GM18907 (cell line): Measurements from ENCODE around the gene MON1A.
A peak's percentile ranks its signal among the peaks of the same experiment; 100 is the strongest.
"Not testable (repeated sequence)": the region's sequence is repeated elsewhere in the genome, so short reads cannot be mapped to it uniquely, and the experiment has no call there.

Experiments used
- ATAC-seq: cut with Tn5 transposase; IDR thresholded peaks from one replicate; pipeline ENCODE4 v1.9.1; 2021; ENCODE audit warnings: mild to moderate bottlenecking, moderate library complexity; ENCODE audit not compliant: unreplicated experiment

Gene MON1A

DNA sequence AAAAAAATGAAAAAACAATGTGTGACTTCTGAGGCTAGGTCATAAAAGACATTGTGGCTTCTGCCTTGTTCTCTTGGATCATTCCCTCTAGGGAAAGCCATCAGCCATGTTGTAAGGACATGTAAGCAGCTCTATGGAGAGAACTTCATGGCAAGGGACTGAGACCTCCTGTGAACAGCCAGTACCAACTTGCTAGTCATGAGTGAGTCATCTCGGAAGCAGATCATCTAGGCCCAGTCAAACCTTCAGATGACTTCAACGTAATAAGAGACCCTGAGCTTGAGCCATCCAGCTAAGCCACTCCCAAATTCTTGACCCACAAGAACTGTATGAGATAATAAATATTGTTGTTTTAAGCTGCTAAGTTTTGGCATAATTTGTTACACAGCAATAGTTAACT lies 4.9 kb downstream of the MON1A start:
- ATAC-seq = no peak

DNA sequence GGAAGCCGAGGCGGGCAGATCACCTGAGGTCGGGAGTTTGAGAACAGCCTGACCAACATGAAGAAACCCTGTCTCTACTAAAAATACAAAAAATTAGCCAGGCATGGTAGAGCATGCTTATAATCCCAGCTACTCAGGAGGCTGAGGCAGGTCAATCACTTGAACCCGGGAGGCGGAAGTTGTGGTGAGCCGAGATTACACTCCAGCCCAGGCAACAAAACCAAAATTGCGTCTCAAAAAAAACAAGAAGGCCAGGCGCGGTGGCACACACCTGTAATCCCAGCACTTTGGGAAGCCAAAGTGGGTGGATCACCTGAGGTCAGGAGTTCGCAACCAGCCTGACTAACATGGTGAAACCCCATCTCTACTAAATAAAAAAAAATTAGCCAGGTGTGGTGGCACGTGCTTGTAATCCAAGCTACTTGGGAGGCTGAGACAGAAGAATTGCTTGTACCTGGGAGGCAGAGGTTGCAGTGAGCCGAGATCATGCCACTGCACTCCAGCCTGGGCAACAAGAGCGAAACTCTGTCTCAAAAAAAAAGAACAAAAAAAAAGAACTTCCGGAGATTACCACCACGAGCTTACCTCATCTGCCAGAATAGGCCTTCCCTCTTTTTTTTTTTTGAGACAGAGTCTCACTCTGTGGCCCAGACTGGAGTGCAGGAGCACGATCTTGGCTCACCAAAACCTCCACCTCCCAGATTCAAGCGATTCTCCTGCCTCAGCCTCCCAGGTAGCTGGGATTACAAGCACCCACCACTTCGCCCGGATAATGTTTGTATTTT lies 11.6 kb downstream of the MON1A start:
- ATAC-seq = not testable (repeated sequence)

DNA sequence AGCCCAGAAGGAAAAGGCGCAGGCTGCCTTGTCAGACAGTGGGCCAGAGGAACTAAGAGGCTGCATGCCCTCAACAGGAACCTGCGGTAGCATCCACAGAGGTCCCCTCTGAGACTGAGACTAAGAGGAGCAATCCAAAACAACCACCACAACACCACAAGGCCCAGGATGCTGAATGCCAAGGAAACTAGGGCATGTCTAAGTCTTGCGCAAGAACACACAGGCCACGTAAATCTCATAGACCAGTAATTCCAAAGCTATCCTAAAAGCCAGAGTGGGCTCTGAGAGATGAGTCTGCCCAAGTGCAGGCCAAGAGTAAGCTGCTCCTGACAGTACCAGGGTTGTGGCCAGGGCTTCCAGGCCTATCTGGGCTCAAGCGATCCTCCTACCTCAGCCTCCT lies 12.9 kb downstream of the MON1A start:
- ATAC-seq = no peak

DNA sequence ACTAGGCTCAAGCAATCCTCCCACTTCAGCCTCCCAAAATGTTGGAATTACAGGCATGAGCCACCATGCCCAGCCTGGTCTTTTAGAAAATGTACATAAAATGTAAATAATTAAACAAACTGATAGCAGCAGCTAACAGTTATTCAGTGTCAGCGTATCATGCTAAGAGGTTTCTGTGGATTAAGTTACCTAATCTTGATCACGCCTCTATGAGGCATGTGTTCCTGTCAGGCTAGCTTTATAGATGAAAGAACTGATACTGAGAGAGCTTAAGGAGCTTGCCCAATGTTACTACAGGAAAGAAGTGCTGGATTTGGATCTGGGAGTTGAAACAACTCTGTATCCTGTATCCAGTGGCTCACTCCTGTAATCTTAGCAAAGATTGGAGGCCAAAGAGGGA lies 14.7 kb downstream of the MON1A start:
- ATAC-seq = no peak

DNA sequence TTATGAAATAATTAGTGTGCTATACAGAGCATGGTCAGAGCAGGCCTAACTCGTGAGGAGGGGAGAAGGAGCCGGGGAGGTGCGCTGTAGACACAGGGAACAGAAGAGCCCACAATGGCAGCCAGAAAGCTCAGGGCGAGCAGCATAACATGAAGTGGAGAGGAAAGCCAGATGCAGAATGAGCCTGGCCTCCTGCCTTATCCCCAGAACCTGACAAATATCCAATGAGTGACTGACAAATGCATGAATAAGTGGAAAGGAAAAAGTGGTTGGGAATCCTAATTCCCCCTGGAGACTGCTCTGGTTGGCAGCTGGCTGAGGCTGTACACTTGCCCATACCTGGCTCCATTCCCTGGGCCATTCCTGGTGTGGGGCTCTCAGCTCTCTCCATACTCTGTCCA lies 16.7 kb downstream of the MON1A start:
- no peak for ATAC-seq

DNA sequence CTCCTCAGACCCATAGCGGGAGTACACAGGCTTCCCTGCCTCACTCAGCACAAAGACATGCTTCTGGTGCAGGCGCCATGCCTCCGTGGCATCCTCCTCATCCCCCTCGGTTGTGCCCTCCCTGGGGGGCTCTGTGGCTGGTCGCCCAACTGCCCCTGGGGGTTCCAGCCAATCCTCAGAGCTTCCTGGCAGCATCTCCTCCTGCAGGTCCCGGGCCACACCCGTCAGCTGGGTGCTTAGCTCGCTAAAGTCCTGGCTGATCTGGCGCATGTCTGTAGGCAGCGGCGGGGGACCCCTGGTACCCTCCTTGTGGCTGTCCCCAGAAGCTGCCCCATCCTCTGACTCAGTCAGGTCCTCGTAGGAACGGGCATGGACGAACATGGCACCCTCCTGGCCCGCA lies 18.0 kb downstream of the MON1A start:
- no peak for ATAC-seq

DNA sequence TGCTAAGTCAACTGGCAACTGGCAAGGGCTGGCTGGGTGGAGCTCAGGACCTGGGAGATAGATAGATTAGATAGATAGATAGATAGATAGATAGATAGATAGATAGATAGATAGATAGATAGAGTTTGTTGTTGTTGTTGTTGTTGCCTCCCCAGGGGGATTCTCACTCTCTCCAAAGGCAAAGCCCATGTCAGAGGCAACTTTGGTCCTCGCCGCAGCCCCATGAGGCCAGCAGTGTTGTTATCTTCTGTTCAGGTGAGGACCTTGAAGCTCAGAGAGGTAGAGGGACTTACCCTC lies 18.5 kb downstream of the MON1A start:
- no peak for ATAC-seq

DNA sequence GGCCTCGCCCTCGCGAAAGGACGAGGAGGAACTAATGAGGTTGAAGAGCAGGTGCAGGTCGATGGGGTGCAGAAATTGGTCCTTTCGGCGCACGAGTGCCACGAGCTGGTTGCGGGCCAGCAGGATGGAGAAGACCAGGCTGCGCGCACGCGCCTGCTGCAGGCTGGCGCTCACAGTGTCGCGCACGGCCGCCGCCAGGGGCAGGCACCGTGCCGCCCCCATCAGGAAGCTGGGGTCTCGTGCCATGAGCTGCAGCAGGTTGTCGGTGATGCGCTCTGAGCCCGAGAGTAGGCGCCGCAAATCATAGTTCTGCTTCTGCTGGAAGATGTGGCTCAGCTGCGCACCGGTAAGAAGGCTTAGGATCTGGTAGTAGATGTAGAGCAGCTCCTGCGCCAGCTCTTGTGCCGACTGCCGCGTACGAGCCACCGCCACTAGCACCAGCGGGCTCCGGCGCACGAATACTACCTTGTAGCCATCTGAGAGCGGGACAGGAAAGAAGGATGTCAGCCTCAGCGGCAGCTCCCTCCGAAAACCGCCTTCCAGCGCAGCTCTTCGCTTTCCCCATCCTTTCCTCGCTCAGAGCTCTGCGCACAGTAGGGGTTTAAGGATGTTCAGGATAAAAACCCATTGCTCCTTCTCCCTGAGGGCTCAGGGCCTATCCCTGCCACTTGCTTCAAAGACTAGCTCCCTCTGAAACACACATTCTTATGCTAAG lies 19.0 kb downstream of the MON1A start:
- ATAC-seq = no peak

DNA sequence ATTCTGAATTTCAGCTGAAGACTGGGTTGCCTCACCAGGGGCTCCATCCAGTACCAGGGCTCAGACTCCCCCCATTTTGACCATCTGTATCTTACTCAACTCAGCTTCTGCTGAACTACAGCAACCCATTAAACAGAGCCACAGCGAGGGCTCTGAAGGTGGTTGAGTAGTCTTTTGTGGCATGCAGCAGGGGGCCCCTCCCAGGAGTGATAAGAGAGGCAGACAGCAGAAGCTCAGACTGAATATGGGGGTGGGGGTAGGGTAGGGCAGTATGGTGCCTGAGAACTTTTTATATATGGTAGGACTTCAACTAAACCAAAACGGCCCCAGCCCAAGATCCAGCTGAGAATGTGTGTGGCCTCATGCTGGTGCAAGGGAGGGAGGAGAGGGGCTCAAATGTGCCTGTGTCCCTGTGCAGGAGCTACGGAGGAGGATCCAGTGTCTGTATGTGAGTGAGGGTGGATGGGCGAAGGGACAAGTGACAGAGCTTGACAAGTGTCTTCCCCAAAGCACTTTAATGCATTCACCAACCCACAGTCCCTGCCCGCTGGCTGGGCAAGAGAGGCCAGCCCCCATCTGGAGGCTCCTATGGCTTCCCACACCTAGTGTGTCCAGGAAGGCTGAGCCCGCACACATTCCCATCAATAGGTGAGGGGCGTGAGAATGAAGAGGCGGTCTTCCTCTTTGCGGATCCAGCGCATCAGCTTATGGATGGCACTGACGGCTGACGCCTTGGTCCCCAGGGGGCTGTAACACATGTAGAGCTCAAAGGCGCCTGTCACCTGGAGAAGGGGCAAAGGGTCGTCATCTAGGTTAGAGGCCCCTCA lies 21.0 kb downstream of the MON1A start:
- ATAC-seq = no peak

DNA sequence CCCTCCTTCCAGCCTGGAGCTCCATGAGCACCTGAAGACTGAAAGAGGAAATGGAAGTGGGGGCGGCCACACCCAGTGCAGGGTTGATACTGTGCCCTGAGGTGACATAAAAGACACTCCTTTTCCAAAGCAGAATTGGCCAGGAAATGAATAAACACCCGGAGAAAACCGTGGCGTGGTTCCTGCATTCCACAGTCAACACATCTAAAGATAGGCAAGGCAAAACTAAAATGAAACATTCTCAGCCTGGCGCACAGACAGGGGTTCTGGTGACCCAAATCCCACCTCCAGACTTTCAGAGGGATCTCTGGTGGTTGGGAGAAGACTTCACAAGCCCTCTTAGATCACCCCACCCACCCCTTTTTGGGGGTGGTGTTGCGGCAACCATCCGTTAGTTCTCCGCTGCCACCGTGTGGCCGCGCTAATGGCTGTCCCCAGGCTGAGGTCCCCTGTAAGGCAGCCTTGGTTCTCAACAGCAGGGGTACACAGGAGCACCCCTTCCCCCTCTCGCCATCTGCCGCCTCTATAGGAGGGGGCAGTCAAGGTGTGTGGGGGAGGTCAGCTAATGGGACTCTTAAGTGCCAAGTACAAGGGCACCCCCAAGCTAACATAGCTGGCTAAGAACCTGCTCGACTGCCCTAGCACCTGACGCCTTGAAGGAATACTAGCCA lies 23.4 kb downstream of the MON1A start:
- ATAC-seq = no peak

DNA sequence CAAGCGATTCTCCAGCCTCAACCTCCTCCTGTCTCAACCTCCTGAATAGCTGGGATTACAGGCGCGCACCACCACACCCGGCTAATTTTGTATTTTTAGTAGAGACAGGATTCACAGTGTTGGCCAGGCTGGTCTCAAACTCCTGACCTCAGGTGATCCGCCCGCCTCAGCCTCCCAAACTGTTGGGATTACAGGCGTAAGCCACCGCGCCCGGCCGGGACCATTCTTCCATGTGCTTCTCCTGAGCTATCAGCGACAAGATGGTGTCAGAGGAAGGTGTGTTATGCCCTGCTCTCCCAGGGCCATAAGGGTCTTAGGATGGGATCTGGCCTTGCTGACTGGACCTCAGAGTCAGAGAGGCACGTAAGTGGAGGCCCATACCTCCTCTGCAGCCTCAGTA lies 25.2 kb downstream of the MON1A start:
- ATAC-seq = not testable (repeated sequence)

DNA sequence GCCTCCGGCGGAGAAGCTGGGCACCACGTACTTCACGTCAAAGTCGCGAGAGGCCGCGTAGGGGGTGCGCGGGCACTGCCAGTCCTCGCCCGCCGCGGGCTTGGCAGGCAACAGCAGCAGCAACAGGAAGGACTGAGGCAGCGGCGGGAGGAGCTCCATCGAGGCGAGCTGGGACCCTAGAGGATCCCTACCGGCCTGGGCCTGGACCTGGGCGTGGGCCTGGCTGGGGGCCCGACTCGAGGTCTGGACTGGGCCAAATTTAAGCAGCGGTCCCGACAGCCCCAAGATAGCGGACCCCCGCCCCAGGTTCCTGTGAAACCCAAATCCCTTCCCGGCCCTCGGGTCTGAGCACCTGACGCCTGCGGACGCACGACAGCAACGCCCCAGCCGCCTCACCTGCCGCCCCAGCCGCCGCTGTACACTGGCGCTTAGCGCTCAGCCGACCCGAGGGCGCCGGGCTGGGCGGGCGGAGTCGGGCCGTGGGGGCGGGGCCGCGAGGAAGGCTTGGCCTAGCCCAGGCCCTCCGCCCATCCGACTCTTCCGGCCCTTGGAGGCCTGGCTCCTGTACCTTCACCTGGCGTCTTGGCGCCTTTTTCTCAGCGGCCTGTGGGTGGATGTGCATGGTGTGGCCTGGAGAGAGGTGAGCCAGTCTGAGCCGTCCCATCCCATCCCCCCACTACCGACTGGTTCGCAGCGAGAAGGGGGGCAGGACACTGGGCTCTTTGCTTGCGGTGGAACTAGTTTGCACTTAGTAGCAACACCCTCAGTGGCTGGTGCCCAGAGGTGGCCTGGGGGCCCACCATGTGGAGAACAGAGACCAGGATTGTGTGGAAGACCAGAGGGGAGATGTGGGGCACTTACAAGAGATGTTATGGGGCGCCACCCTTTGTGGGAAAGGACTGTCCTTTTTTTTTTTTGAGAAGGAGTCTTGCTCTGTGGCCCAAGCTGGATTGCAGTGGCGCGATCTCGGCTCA lies 25.9 kb downstream of the MON1A start, which contains the start of gene MST1R:
Gene MST1R, minus strand, starts transcription at position 423 of the 974 bp plus-strand sequence. Its CDS starts 264 bp downstream, at position 159.
- peak; percentile 70 for ATAC-seq

DNA sequence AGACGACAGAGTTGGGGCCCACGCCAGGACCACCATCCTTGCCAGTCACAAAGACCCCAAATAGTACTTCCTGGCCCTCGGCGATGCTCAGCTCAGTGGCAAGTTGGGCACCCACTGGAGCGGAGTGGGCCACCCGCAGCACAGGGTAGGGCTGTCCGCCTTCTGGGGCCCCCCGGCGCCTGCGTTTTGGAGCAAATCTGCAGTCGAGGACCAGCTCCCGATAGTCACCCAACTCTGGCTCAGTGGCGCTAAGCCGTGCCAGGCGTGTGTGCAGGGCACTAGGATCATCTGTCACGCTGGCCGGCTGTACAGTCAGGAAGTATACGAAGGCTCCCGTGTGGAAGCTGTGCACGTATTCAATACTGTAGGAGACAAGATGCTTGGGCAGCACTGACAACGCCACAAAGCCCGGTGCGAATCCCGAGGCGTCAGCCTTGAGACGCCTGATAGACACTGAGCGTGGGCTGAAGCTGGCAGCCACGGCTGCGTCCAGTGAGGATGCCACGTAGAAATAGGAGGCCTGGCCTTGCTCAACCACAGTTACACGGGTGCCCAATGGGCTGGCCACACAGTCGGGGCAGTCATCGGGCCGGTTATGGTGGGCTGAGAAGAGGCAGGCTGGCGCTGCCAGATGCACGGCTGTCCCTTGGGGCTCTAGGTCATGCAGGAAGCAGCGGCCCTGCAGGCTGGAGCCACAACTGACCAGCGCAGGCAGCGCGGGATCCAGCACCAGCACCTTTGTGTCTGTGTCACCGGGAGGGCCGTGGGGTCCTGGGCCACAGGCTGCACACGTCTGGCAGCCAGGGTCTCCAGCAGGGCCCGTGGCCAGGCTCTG lies 26.9 kb downstream of the MON1A start:
- no peak for ATAC-seq

DNA sequence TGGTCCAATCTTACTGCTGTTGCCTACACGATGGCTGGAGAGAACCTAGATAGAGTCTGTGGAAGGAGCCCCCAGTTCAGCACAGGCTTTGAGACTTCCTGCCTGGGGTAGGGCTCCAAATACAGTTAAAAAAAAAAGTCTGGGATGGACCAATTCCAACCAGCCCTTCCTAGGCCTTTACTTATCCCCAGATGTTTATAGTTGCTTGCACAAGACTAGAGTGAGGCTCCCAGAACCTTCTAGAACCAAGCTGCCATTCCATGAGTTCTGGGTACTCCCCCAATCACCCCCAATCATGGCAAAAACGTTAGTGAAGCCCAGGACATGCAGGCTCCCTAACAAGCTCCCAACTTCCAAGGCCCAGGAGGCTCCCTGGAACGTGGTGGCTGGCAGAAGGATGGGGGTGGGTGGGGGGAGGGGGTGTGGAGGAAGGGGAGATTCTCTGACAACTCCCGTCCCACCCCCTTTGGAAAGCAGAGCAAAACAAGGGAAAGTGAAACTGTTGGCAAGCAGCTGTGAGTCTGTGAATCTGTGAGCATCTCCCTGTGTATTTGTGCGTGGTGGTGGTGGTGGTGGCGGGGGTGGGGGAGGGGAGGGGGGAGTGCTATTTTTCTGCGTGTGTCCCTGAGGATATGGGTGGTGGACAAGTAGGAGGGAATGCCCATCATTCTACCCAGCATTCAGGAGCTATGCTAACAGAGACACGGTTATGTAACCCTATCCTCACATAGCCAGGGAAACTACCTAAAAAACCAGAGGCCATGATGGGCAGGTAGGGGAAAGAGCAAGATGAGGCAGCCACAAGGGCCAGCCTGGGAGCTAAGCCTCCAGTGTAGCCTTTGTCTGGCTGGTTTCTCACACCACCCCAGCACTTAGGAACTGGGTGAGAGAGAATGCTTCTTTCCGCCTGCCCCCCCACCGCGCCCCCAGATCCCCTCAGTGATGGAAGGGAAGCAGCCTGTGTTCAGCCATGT lies 28.0 kb downstream of the MON1A start:
- ATAC-seq = no peak

DNA sequence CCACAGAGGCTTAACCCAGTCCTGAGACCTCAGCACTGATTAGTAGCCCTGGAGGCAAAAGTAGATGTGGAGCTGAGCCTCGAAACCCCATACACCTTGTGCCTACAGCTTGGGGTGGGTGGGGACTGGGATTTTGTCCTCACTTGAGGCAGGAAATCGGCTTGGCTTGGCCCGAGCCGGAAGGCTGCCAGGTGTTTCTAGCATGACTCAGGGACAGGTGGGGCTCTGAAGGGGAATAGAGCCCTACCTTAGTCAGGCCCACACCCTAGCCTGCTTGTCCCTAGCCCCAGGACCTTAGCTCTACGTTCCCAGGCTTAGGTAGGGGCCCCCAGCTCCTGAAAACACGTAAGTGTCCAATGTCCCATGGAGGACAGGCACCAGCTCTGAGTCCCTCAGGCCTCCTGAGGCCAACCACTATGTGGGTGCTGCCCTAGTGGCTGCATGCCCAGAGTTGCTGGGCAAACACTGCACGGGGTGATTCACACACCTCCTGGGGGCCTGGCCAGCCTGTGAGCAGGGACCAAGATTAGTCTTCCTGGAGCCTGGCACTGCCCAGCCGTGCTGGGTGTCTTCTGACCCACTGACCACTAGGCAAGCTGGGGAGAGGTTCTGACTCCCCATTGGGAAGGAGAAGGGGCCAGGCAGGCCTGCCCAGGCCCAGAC lies 29.0 kb downstream of the MON1A start:
- no peak for ATAC-seq

DNA sequence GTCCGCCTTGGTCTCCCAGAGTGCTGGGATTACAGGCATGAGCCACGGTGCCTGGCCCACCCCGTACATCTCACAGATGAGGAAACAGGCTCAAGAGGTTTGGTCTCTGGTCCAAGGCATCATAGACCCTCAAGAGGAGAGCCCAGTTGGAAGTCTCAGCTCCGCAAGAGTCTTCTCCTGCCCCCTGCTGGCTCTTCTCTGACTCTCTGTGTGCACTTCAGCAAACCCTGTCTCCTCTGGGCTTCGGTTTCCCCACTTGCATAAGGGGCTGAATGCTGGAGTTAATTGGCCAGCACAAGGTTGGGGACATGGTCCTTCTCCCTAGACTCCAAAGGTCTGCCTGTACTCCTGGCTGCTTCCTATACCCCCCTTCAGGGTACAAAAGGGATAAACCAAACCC lies 29.8 kb downstream of the MON1A start:
- no peak for ATAC-seq

DNA sequence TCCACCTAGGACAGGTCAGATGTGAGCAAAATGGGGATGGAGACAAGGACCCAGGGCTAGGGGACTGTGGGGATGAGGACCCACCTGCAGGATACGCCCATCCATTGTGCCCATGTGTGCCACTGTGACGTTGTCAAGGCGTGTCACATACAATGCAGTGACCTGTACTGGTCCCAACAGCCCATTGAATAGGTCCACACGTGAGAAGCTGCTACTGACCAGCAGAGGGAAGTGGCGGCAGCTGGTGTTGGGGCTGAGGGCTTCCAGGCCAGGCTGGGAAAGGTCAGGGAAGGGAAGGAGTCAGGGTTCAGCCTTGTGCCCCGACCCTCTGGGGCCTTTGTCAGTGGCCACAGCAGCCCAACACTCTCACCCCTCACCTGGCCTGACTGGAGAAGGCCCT lies 30.6 kb downstream of the MON1A start:
- no peak for ATAC-seq
